B cell (primary cell): ENCODE measurements around the gene AHDC1.

Experiments
- CTCF ChIP-seq: fragments of 200-600 bp; IDR thresholded peaks from one replicate; pipeline ENCODE4 v1.8.0; 2022; ENCODE audit warnings: antibody characterized with exemption, mild to moderate bottlenecking
- EZH2 ChIP-seq: IDR thresholded peaks from 2 replicates; pipeline ENCODE4 v1.6.1; 2012; ENCODE audit warnings: borderline replicate concordance, low read depth, mild to moderate bottlenecking, moderate library complexity, low read length; ENCODE audit not compliant: insufficient read depth, poor library complexity, severe bottlenecking

DNA sequence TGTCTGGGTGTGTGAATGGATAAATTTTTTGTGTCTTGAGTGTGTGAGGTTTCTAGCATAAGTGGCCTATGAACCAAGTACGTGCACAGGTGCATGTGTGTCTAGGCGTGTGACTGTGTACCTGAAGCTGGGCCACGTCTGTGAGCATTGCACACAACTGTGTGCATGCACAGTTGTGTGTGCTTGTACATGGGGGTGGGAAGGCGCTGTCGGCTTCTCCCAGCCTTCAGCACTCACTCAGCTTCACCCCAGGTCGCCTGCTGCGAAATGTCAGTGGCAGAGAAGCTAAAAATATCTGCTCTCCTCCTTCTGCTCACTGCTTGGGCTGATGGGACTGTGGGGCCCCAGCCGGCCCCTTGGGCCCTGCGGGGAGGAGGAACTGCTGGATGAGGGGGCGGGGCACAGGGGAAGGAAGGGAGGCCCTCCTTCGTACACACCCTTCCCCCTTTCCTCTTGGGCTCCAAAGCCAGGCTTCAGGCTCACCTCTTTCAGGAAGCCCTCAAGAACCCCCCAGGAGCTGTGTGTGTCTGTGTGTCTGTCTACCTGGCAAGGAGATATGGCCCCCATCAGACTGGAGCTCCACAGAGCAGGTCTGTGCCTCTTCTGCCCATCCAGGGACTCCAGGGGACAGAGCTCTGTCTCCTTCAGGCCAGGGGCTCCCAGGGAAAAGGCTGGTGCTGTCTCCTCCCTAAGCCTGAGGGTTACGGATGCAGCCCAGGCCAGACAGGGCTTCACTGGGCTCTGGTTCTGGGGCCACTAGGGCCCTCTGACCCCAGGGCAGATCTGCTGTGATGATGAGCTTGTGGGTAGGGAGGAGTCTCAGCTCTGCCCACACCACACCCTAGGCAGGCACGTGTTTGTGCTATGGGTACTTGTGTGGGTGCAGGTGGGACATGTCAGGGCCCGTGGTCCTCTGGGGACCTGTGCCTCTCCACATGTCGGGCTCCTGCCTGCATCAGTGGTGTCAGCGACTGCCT, 78.4 kb downstream of the AHDC1 start:
- TF ChIP-seq CTCF (no peak), EZH2 (no peak)
